ENCODE data around the gene PLK5.
A peak's percentile ranks its signal among the peaks of the same experiment; 100 is the strongest.

Gene PLK5

GRCh38 chr19:1491114-1491848, 32.6 kb upstream of the PLK5 start, which contains the start of gene REEP6:
Gene REEP6, plus strand, starts transcription at chr19:1491181. Its CDS starts 89 bp downstream, at chr19:1491270.
- in situ Hi-C loops (cut with HindIII; ENCODE audit: low pct_ligation_motif_present, low sequenced_read_pairs), result no loop called here
- no peak for TF ChIP-seq CTCF (IDR thresholded peaks at IDR 0.05; ENCODE audit: low read depth, low read length, missing control alignments)

GRCh38 chr19:1491849-1492170, 32.1 kb upstream of the PLK5 start:
- no peak for TF ChIP-seq CTCF (IDR thresholded peaks at IDR 0.05; ENCODE audit: low read depth, low read length, missing control alignments)
- in situ Hi-C loops (cut with HindIII; ENCODE audit: low pct_ligation_motif_present, low sequenced_read_pairs), result no loop called here
- Histone ChIP-seq H3K4me3 (ENCODE audit: low read depth, low read length) (no peak overlapping the region), H3K27ac (no peak overlapping the region), H3K36me3 (replicated peaks) (no peaks in the 10 kb centered on the region), H3K27me3 (replicated peaks) (no peaks in the 10 kb centered on the region)
- no peak for DNase-seq

More at GRCh38 chr19:1491114-1491848, 32.6 kb upstream of the PLK5 start, which contains the start of gene REEP6:
- no peaks in the 10 kb centered on the region for H3K27me3 ChIP-seq (replicated peaks)
- H3K27ac ChIP-seq, result no peak within 1 kb of the TSS
- H3K4me3 ChIP-seq (ENCODE audit: low read depth, low read length), result peak within 1 kb of the TSS; percentile 60
- H3K36me3 ChIP-seq (replicated peaks), result no peaks in the 10 kb centered on the region
- no peak for DNase-seq

- H3K4me3 ChIP-seq (ENCODE audit: low read depth, low read length), result no peak overlapping the region
- in situ Hi-C loops (cut with HindIII; ENCODE audit: low pct_ligation_motif_present, low sequenced_read_pairs), result no loop called here
- no peak for TF ChIP-seq CTCF (IDR thresholded peaks at IDR 0.05; ENCODE audit: low read depth, low read length, missing control alignments)
- no peaks in the 10 kb centered on the region for H3K36me3 ChIP-seq (replicated peaks)
- H3K27me3 ChIP-seq (replicated peaks), result no peaks in the 10 kb centered on the region
- DNase-seq, result no peak
- H3K27ac ChIP-seq, result no peak overlapping the region
Measured at GRCh38 chr19:1492474-1493006, 31.3 kb upstream of the PLK5 start.

- H3K27me3 ChIP-seq (replicated peaks), result no peaks in the 10 kb centered on the region
- no peak for DNase-seq
- in situ Hi-C loops (cut with HindIII; ENCODE audit: low pct_ligation_motif_present, low sequenced_read_pairs), result no loop called here
- TF ChIP-seq CTCF (IDR thresholded peaks at IDR 0.05; ENCODE audit: low read depth, low read length, missing control alignments), result no peak
- no peak overlapping the region for H3K27ac ChIP-seq
- no peaks in the 10 kb centered on the region for H3K36me3 ChIP-seq (replicated peaks)
- no peak overlapping the region for H3K4me3 ChIP-seq (ENCODE audit: low read depth, low read length)
Measured at GRCh38 chr19:1494115-1494815, 29.6 kb upstream of the PLK5 start.

GRCh38 chr19:1495051-1495798, 28.7 kb upstream of the PLK5 start:
- DNase-seq, result no peak
- TF ChIP-seq CTCF (IDR thresholded peaks at IDR 0.05; ENCODE audit: low read depth, low read length, missing control alignments), result no peak
- Histone ChIP-seq H3K36me3 (replicated peaks) (no peaks in the 10 kb centered on the region), H3K4me3 (ENCODE audit: low read depth, low read length) (no peak overlapping the region), H3K27me3 (replicated peaks) (no peaks in the 10 kb centered on the region), H3K27ac (no peak overlapping the region)
- in situ Hi-C loops (cut with HindIII; ENCODE audit: low pct_ligation_motif_present, low sequenced_read_pairs), result no loop called here

Measured in brain microvascular endothelial cell (primary cell).